Stimulated activated CD4-positive, alpha-beta T cell treated with anti-CD3 and anti-CD28 coated beads, Interleukin-4, amount 100 ng/mL, for 24 hours (primary cell): ENCODE results near the gene ARL13A.
A peak's percentile ranks its signal among the peaks of the same experiment; 100 is the strongest.
"Not testable (repeated sequence)": the region's sequence is repeated elsewhere in the genome, so short reads cannot be mapped to it uniquely, and the experiment has no call there.

Experiments
- DNase-seq: peaks from one replicate; pipeline ENCODE4 v3.0.0-alpha.2; 2020

The ARL13A gene

GRCh38 chrX:100994352-100995281 lies 25.1 kb downstream of the ARL13A start:
- no peak for DNase-seq

- DNase-seq: peak; percentile 12
Measured at GRCh38 chrX:100995469-100995868, 26.0 kb downstream of the ARL13A start.

- DNase-seq: no peak
Measured at GRCh38 chrX:100999451-100999850, 29.9 kb downstream of the ARL13A start.

GRCh38 chrX:101009090-101009489 lies 39.6 kb downstream of the ARL13A start:
- no peak for DNase-seq

- not testable (repeated sequence) for DNase-seq
Measured at GRCh38 chrX:101012031-101012430, 42.5 kb downstream of the ARL13A start.

DNA sequence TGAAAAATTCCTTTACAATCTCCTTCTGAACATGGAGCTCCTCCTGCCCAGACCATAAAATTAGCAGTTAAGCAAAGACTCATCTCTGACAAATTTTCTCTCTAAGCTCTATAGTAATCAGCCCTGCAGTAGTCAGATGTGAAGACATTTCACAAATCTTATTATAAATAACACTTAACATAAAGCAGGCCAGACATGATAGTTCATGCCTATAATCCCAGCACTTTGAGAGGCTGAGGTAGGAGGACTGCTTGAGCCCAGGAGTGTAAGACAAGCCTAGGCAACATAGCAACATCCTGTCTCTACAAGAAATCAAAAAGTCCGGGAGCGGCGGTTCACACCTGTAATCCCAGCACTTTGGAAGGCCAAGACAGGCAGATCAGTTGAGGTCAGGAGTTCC lies 52.5 kb downstream of the ARL13A start:
- DNase-seq: no peak

DNA sequence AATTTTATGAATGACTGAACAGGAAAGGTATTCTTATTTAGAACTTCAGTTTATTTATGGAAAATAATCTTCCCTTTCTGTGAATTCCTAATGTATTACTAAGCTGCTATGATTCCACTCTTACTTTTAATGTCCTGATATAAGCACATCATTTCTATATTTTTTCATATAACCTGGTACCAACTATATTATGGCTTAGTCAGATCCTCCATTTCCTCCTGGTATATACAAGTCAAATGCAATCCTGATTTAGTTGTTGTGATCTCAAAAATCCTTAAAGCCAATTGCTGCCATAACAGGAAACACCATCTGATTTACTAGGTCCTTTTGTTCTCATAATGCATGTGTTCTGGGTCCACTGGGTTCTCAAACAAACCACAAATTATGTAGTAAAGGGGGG lies 55.6 kb downstream of the ARL13A start:
- no peak for DNase-seq

DNA sequence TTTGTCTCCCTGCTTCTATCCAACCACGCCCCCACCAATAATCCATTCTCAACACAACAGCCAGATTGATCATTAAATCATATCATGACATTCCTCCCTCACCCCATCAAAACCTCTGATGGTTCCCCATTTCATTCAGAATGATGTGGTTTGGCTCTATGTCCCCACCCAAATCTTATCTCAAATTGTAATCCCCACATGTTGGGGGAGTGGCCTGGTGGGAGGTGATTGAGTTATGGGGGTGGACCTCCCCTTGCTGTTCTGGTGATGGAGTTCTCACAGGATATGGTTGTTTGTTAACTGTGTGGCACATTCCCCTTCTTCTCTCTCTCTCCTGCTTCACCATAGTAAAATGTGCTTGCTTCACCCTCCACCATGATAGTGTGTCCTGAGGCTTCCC lies 59.1 kb downstream of the ARL13A start:
- DNase-seq: no peak

DNA sequence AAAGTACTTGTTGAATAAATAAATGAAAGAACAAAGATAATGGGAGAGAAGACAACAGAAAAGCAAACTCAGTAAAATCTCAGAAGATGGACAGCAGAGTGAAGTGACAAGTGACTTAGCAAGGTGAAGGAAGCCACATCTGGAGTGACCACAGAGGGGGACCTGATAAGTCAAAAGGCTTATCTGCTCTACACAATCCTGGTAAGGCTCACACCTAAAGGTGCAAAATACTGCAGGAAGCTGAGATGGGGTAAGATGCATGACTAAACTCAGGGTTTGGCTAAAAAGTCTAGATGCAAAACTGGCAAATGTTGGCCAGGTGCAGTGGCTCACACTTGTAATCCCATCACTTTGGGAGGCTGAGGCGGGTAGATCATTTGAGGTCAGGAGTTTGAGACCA lies 60.2 kb downstream of the ARL13A start:
- no peak for DNase-seq

DNA sequence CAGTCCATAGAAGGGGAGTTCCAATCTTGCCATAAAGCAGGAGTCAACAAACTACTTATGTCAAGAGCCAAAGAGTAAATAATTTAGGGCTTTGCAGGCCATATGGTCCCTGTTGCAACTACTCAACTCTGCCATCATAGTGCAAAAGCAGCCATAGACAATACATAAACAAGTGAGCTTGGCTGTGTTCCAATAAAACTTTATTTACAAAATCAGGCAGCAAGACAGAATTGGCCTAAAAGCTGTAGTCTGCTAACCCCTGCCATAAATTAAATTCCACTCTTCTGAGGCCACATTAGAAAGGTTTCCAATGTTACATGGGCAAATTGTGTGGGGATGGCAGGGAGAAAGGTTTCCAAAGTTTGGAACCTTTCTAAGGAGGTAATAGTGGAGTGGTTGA lies 67.7 kb downstream of the ARL13A start:
- DNase-seq: no peak

GRCh38 chrX:101040197-101040596 lies 70.7 kb downstream of the ARL13A start:
- DNase-seq: no peak
